B cell (primary cell): ENCODE data around the gene NFATC2. TPM values are rescaled to one million over a fixed set of nuclear protein-coding genes. Genes with fewer than 3 reads are reported as not detected.

Source experiments
- ATAC-seq: fragments of 200-7000 bp; cut with Tn5 transposase; one replicate; pipeline ENCODE4 v1.10.0; 2021; ENCODE audit warnings: low read depth, mild to moderate bottlenecking, moderate number of reproducible peaks, moderate library complexity
- CTCF ChIA-PET: fragments of 350-600 bp; sonication (Branson Sonifier 250); formaldehyde crosslinking; loops from one replicate; lab custom pipeline; 2021; ENCODE audit warnings: antibody characterized with exemption, inconsistent platforms; lab: Charles Lee
- POLR2A ChIA-PET: fragments of 350-600 bp; sonication (Branson Sonifier 250); formaldehyde crosslinking; loops from one replicate; lab custom pipeline; 2021; ENCODE audit warnings: antibody characterized with exemption; lab: Charles Lee
- DNase-seq: peaks from one replicate; pipeline ENCODE4 v3.0.0; 2013
- H2AFZ ChIP-seq: 2 replicates; pipeline ENCODE4 v1.6.1; 2012; ENCODE audit warnings: mild to moderate bottlenecking, low read depth, low read length; ENCODE audit not compliant: insufficient read depth, poor library complexity, severe bottlenecking
- H3K27ac ChIP-seq, 2 donors: 1 replicate in 1 of 2; 2 replicates in 1 of 2; pipeline ENCODE4 v1.5.1; 2012 to 2013; ENCODE audit warnings: low read length in 2 of 2, mild to moderate bottlenecking in 2 of 2, moderate library complexity in 1 of 2
- H3K27me3 ChIP-seq, 4 experiments: fragments of 200-600 bp in 1 of 4; sonication (generic) in 1 of 4; replicated peaks in 1 of 4; 1 replicate in 2 of 4; 2 replicates in 2 of 4; pipeline versions ENCODE4 v1.6.1 to v1.7.0; 2013 to 2016; ENCODE audit warnings: low read length in 3 of 4, mild to moderate bottlenecking in 2 of 4, mixed read lengths in 1 of 4, moderate library complexity in 1 of 4; ENCODE audit not compliant: insufficient read depth in 4 of 4, control insufficient read depth in 3 of 4; ENCODE audit errors: control extremely low read depth in 1 of 4
- H3K36me3 ChIP-seq, 2 experiments: replicated peaks in 1 of 2; 1 replicate in 1 of 2; 2 replicates in 1 of 2; pipeline versions ENCODE4 v1.6.1 to v1.7.1; 2013; ENCODE audit warnings: low read length in 1 of 2; ENCODE audit not compliant: insufficient read depth in 2 of 2, control insufficient read depth in 1 of 2; ENCODE audit errors: control extremely low read depth in 1 of 2, extremely low read depth in 1 of 2
- H3K4me1 ChIP-seq, 2 donors: fragments of 200-600 bp in 1 of 2; sonication (generic) in 1 of 2; 1 replicate in 1 of 2; 2 replicates in 1 of 2; pipeline versions ENCODE4 v1.5.1 to v1.6.1; 2013 to 2017; ENCODE audit warnings: low read length in 2 of 2; ENCODE audit not compliant: control insufficient read depth in 2 of 2, insufficient read depth in 2 of 2
- H3K4me2 ChIP-seq: replicated peaks from 2 replicates; pipeline ENCODE3; 2012; ENCODE audit warnings: mild to moderate bottlenecking, low read depth, low read length; ENCODE audit not compliant: poor library complexity, severe bottlenecking
- H3K4me3 ChIP-seq, 5 experiments: fragments of 200-600 bp in 1 of 5; sonication (generic) in 1 of 5; 1 replicate in 3 of 5; 2 replicates in 2 of 5; pipeline versions ENCODE4 v1.5.1 to v1.7.0; 2011 to 2016; ENCODE audit warnings: low read length in 4 of 5, mild to moderate bottlenecking in 4 of 5, low read depth in 2 of 5, control low read depth in 1 of 5, moderate library complexity in 1 of 5; ENCODE audit not compliant: insufficient read depth in 1 of 5; ENCODE audit errors: control extremely low read depth in 1 of 5, extremely low read depth in 1 of 5
- H3K79me2 ChIP-seq: fragments of 200-600 bp; sonication (generic); one replicate; pipeline ENCODE4 v1.6.0; 2016; ENCODE audit warnings: low read length; ENCODE audit not compliant: control insufficient read depth, insufficient read depth
- H3K9ac ChIP-seq: fragments of 200-600 bp; sonication (generic); 2 replicates; pipeline ENCODE4 v1.6.1; 2017; ENCODE audit warnings: mild to moderate bottlenecking, low read length, moderate library complexity
- H3K9me3 ChIP-seq, 3 donors: one replicate each; pipeline versions ENCODE4 v1.6.1 to v1.7.1; 2013; ENCODE audit warnings: low read length in 2 of 3; ENCODE audit not compliant: control insufficient read depth in 2 of 3, insufficient read depth in 1 of 3; ENCODE audit errors: control extremely low read depth in 1 of 3
- H4K20me1 ChIP-seq: 2 replicates; pipeline ENCODE4 v1.6.0; 2012; ENCODE audit warnings: mild to moderate bottlenecking, low read length; ENCODE audit not compliant: insufficient read depth, control insufficient read depth, poor library complexity, severe bottlenecking
- H3K27ac Mint-ChIP-seq: one replicate; pipeline ENCODE4 v1.8.0; 2021; ENCODE audit warnings: mixed read lengths
- H3K27me3 Mint-ChIP-seq: one replicate; pipeline ENCODE4 v1.8.0; 2021; ENCODE audit warnings: mixed read lengths
- H3K4me1 Mint-ChIP-seq: one replicate; pipeline ENCODE4 v1.8.0; 2021; ENCODE audit warnings: mixed read lengths
- H3K4me3 Mint-ChIP-seq: one replicate; pipeline ENCODE4 v1.8.0; 2021; ENCODE audit warnings: mixed read lengths
- H3K9me3 Mint-ChIP-seq: one replicate; pipeline ENCODE4 v1.8.0; 2022; ENCODE audit warnings: mixed read lengths; ENCODE audit not compliant: insufficient read depth
- EZH2 ChIP-seq: IDR thresholded peaks from 2 replicates; pipeline ENCODE4 v1.6.1; 2012; ENCODE audit warnings: borderline replicate concordance, low read depth, mild to moderate bottlenecking, moderate library complexity, low read length; ENCODE audit not compliant: insufficient read depth, poor library complexity, severe bottlenecking
- WGBS: methylation state at CpG from one replicate; pipeline ENCODE4 v1.1.5; 2013; ENCODE audit warnings: missing lambda C conversion rate; ENCODE audit not compliant: insufficient coverage; 5-methylcytosine and 5-hydroxymethylcytosine counted together
- intact Hi-C: fragments of 100-400 bp; cut with micrococcal nuclease; formaldehyde crosslinking; loops from one replicate; pipeline ENCODE4 v1.10.0; 2022
- polyA plus RNA-seq: library from polyadenylated mRNA; depleted of rRNA; stranded (reverse); fragments of >200 nt; gene quantifications from 2 replicates; pipeline ENCODE4 v1.2.3, GENCODE V29; 2012
- total RNA-seq, 2 donors: library from RNA; stranded (reverse); fragments of 120-200 nt in 1 of 2; gene quantifications; 1 replicate in 1 of 2; 2 replicates in 1 of 2; pipeline versions ENCODE4 v1.2.3 to v1.2.4, GENCODE V29; 2013 to 2022
- TF ChIP-seq, protein P1 (sequence below): fragments of 200-600 bp; IDR thresholded peaks from one replicate; pipeline ENCODE4 v1.8.0; 2022; ENCODE audit warnings: antibody characterized with exemption, mild to moderate bottlenecking

The NFATC2 gene
- total and polyA plus RNA-seq, 2 donors (not counting 1 experiment from before 2014, with no cell fraction given) = 10.1 to 38.0 TPM

DNA sequence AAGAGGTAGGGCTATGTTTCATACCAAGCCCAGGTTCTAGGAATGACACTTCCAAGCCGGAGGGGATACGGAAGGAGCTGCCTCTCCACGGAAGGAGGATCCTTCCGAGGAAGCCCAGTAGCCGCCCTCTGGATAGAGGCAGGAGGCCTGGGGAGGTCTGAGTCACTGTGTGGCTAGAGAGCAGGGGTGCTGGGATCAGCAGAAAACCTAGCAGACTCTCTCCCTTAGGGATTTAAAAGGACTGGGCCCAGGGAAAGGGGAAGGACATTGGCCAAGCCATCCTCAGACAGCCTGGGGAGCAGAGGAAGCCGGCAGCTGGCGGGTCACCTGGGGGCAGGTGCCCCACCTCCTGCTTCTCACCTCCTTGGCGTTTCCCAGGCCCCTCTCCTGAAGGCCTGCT lies 36.6 kb upstream of the NFATC2 start:
- peaks cover 34% of the 10 kb centered on the region for H3K27me3 Mint-ChIP-seq
- WGBS = 90% methylated on average over 5 of the region's 8 CpGs
- no peaks in the 10 kb centered on the region for H4K20me1 ChIP-seq
- no peaks in the 10 kb centered on the region for H3K79me2 ChIP-seq
- CTCF ChIA-PET = interaction anchor here (0.6 kb wide), 1 partner anchor 438 kb away, joined by 4 read pairs; no protein-coding TSS in a partner anchor
- no peak overlapping the region for H3K4me3 ChIP-seq
- H3K27me3 ChIP-seq = peaks cover 0 to 5% (median 1%) of the 10 kb centered on the region in 4 experiments
- no peak overlapping the region for H3K4me3 Mint-ChIP-seq
- H3K9ac ChIP-seq = no peak overlapping the region
- peaks cover 0 to 4% (median 0%) of the 10 kb centered on the region in 3 donors for H3K9me3 ChIP-seq
- DNase-seq = no peak
- H3K4me2 ChIP-seq = no peak overlapping the region
- H2AFZ ChIP-seq = no peak overlapping the region
- POLR2A ChIA-PET = no interaction called here
- H3K36me3 ChIP-seq = no peaks in the 10 kb centered on the region
- no peak overlapping the region for H3K27ac ChIP-seq
- ATAC-seq = no peak
- H3K4me1 ChIP-seq = no peaks in the 10 kb centered on the region
- no peak for TF ChIP-seq EZH2
- no peak overlapping the region for H3K27ac Mint-ChIP-seq
- intact Hi-C loops = no loop called here
- no peaks in the 10 kb centered on the region for H3K9me3 Mint-ChIP-seq
- H3K4me1 Mint-ChIP-seq = no peaks in the 10 kb centered on the region

DNA sequence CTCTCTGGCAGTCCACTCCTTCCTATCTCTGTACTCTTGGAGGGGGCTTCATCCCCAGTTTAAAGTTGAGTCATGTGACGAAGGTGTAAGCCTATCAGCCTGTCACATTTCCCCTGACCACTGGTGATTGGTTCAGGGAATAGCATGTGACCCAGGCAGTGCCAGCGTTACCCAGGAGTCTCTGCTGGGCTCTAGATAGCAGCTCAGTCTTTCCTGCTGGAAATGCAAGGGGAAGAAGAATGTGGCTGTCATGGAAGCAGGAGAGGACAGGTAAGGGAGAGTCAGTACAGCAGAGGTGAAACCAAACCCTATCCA lies 35.6 kb upstream of the NFATC2 start:
- CTCF ChIA-PET = no interaction called here
- 85% methylated on average over 2 of the region's 2 CpGs for WGBS
- no peak for ATAC-seq

More for the DNA sequence above, 35.6 kb upstream of the NFATC2 start:
- Histone ChIP-seq H3K9me3 (peaks cover 0 to 4% (median 0%) of the 10 kb centered on the region in 3 donors), H3K4me3 (no peak overlapping the region), H3K27ac (no peak overlapping the region), H3K4me2 (no peak overlapping the region), H3K4me1 (no peaks in the 10 kb centered on the region), H3K36me3 (no peaks in the 10 kb centered on the region), H4K20me1 (no peaks in the 10 kb centered on the region), H2AFZ (no peak overlapping the region), H3K27me3 (peaks cover 0 to 5% (median 0%) of the 10 kb centered on the region in 4 experiments), H3K9ac (no peak overlapping the region), H3K79me2 (no peaks in the 10 kb centered on the region)
- DNase-seq = no peak
- Mint-ChIP-seq H3K27me3 (peaks cover 25% of the 10 kb centered on the region), H3K4me3 (no peak overlapping the region), H3K4me1 (no peaks in the 10 kb centered on the region), H3K9me3 (no peaks in the 10 kb centered on the region), H3K27ac (no peak overlapping the region)
- POLR2A ChIA-PET = no interaction called here
- intact Hi-C loops = no loop called here
- TF ChIP-seq, protein P1, sequence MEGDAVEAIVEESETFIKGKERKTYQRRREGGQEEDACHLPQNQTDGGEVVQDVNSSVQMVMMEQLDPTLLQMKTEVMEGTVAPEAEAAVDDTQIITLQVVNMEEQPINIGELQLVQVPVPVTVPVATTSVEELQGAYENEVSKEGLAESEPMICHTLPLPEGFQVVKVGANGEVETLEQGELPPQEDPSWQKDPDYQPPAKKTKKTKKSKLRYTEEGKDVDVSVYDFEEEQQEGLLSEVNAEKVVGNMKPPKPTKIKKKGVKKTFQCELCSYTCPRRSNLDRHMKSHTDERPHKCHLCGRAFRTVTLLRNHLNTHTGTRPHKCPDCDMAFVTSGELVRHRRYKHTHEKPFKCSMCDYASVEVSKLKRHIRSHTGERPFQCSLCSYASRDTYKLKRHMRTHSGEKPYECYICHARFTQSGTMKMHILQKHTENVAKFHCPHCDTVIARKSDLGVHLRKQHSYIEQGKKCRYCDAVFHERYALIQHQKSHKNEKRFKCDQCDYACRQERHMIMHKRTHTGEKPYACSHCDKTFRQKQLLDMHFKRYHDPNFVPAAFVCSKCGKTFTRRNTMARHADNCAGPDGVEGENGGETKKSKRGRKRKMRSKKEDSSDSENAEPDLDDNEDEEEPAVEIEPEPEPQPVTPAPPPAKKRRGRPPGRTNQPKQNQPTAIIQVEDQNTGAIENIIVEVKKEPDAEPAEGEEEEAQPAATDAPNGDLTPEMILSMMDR = no peak
- no peak for TF ChIP-seq EZH2
